Upper lobe of left lung (tissue), 6 donors: ENCODE data around the gene SMCO4. TPM values are rescaled to one million over a fixed set of nuclear protein-coding genes. Genes with fewer than 3 reads are reported as not detected.

Experiments
- ATAC-seq, 2 donors: fragments of 200-7000 bp; cut with Tn5 transposase; one replicate each; pipeline ENCODE4 v1.9.1; 2022; ENCODE audit warnings: mild to moderate bottlenecking in 2 of 2, moderate library complexity in 2 of 2; ENCODE audit not compliant: low FRiP score in 2 of 2
- DNase-seq, 2 donors: peaks; one replicate each; pipeline ENCODE4 v3.0.0-alpha.2; 2019 to 2020
- H3K27ac ChIP-seq, 4 donors: fragments of 200-600 bp; sonication (generic); one replicate each; pipeline ENCODE4 v1.5.1; 2016 to 2019
- H3K27me3 ChIP-seq, 4 donors: fragments of 200-600 bp; sonication (generic); one replicate each; pipeline ENCODE4 v1.5.1; 2017 to 2019
- H3K36me3 ChIP-seq, 4 donors: fragments of 200-600 bp; sonication (generic); one replicate each; pipeline ENCODE4 v1.5.1; 2016 to 2019
- H3K4me1 ChIP-seq, 4 donors: fragments of 200-600 bp; sonication (generic); one replicate each; pipeline ENCODE4 v1.5.1; 2018 to 2019
- H3K4me3 ChIP-seq, 4 donors: fragments of 200-600 bp; sonication (generic); one replicate each; pipeline ENCODE4 v1.5.1; 2017 to 2019; ENCODE audit warnings: mild to moderate bottlenecking in 2 of 4, moderate library complexity in 1 of 4
- H3K9me3 ChIP-seq, 4 donors: fragments of 200-600 bp; sonication (generic); one replicate each; pipeline ENCODE4 v1.5.1; 2018 to 2019
- EP300 ChIP-seq, 4 donors: sonication (generic); formaldehyde crosslinking; IDR thresholded peaks; one replicate each; pipeline ENCODE4 v1.5.1; 2017; ENCODE audit warnings: antibody characterized with exemption in 4 of 4, control low read depth in 2 of 4
- POLR2A ChIP-seq, 4 donors: fragments of 450-650 bp; IDR thresholded peaks; one replicate each; pipeline ENCODE4 v1.5.1; 2016 to 2017; ENCODE audit warnings: antibody characterized with exemption in 4 of 4, mild to moderate bottlenecking in 2 of 4
- POLR2AphosphoS5 ChIP-seq, 2 donors: sonication (generic); formaldehyde crosslinking; IDR thresholded peaks; one replicate each; pipeline ENCODE4 v1.5.1; 2017; ENCODE audit warnings: antibody characterized with exemption in 2 of 2
- WGBS, 2 donors: methylation state at CpG; one replicate each; pipeline ENCODE4 v1.1.5; 2017 to 2018; 5-methylcytosine and 5-hydroxymethylcytosine counted together
- total RNA-seq, 6 donors: library from RNA; depleted of rRNA in 4 of 6; stranded (reverse); fragments of >200 nt in 4 of 6; gene quantifications; one replicate each; pipeline versions ENCODE4 v1.1.0 to v1.2.1, GENCODE V29; 2016 to 2021
- TF ChIP-seq, protein P1 (sequence below), 6 experiments: fragments of 450-650 bp in 4 of 6; fragments of 200-600 bp in 2 of 6; sonication (generic) in 2 of 6; IDR thresholded peaks; one replicate each; pipeline ENCODE4 v1.5.1; 2016 to 2019; ENCODE audit warnings: antibody characterized with exemption in 6 of 6
- donor health status: DM: no; HTN: no; CAD: no; lungs with moderate emphysema.
- donor health status: DM: no; HTN: yes; CAD: no; lungs with severe emphysema.

The SMCO4 gene
- total RNA-seq, 6 donors from 2014 or later: 13.6 to 62.4 (median 42.1) TPM

DNA sequence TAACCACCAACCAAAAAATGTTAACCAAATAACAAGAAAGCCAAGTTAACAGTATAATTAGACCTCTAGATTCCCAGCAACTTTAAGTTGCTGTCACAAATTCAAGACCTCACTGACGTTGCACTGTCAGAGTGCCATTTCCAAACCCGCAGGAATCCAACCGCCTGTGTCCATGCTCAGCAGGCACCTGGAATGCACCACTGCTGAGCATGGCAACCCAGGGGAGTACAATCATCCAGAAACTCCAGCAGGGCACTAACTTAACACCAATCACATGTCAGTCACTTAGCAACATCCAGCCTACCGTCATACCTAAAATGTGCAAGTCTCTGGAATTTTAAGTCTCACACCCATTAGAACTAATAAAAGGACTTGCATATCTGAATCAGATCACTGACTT, 48.8 kb downstream of the SMCO4 start:
- H3K9me3 ChIP-seq: no peaks in the 10 kb centered on the region
- no peaks in the 10 kb centered on the region for H3K27me3 ChIP-seq
- no peaks in the 10 kb centered on the region for H3K4me1 ChIP-seq
- no peak for TF ChIP-seq EP300 (IDR thresholded peaks at IDR 0.05)
- no peak for TF ChIP-seq POLR2AphosphoS5 (IDR thresholded peaks at IDR 0.05)
- TF ChIP-seq, protein P1, sequence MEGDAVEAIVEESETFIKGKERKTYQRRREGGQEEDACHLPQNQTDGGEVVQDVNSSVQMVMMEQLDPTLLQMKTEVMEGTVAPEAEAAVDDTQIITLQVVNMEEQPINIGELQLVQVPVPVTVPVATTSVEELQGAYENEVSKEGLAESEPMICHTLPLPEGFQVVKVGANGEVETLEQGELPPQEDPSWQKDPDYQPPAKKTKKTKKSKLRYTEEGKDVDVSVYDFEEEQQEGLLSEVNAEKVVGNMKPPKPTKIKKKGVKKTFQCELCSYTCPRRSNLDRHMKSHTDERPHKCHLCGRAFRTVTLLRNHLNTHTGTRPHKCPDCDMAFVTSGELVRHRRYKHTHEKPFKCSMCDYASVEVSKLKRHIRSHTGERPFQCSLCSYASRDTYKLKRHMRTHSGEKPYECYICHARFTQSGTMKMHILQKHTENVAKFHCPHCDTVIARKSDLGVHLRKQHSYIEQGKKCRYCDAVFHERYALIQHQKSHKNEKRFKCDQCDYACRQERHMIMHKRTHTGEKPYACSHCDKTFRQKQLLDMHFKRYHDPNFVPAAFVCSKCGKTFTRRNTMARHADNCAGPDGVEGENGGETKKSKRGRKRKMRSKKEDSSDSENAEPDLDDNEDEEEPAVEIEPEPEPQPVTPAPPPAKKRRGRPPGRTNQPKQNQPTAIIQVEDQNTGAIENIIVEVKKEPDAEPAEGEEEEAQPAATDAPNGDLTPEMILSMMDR (IDR thresholded peaks at IDR 0.05): no peak
- TF ChIP-seq POLR2A (IDR thresholded peaks at IDR 0.05): no peak
- ATAC-seq (no peak), DNase-seq (no peak)
- H3K27ac ChIP-seq: no peak overlapping the region
- WGBS, 2 donors: 80 to 95% methylated on average over 2 to 4 of the region's 4 CpGs
- peaks cover 0 to 5% (median 0%) of the 10 kb centered on the region in 4 donors for H3K36me3 ChIP-seq
- H3K4me3 ChIP-seq: no peak overlapping the region

- Histone ChIP-seq H3K27me3 (no peaks in the 10 kb centered on the region), H3K36me3 (peaks cover 0 to 8% (median 0%) of the 10 kb centered on the region in 4 donors), H3K4me1 (no peaks in the 10 kb centered on the region), H3K27ac (no peak overlapping the region), H3K4me3 (no peak overlapping the region), H3K9me3 (no peaks in the 10 kb centered on the region)
- no peak for ATAC-seq
- TF ChIP-seq EP300 (IDR thresholded peaks at IDR 0.05) (no peak), POLR2AphosphoS5 (IDR thresholded peaks at IDR 0.05) (no peak), POLR2A (IDR thresholded peaks at IDR 0.05) (no peak)
- TF ChIP-seq, protein P1 (IDR thresholded peaks at IDR 0.05): no peak
- DNase-seq: no peak
- WGBS, 2 donors: 87 to 88% methylated on average over 8 of the region's 8 CpGs
These were observed 49.8 kb downstream of the SMCO4 start for GRCh38 chr11:93493252-93493897.

- peaks cover 0 to 8% (median 0%) of the 10 kb centered on the region in 4 donors for H3K36me3 ChIP-seq
- no peaks in the 10 kb centered on the region for H3K4me1 ChIP-seq
- TF ChIP-seq POLR2A (IDR thresholded peaks at IDR 0.05) (no peak), EP300 (IDR thresholded peaks at IDR 0.05) (no peak), POLR2AphosphoS5 (IDR thresholded peaks at IDR 0.05) (no peak)
- TF ChIP-seq, protein P1 (IDR thresholded peaks at IDR 0.05): no peak
- DNase-seq (no peak), ATAC-seq (no peak)
- 88 to 90% methylated on average over 8 of the region's 8 CpGs for WGBS, 2 donors
- H3K27me3 ChIP-seq: no peaks in the 10 kb centered on the region
- no peaks in the 10 kb centered on the region for H3K9me3 ChIP-seq
- no peak overlapping the region for H3K4me3 ChIP-seq
- H3K27ac ChIP-seq: no peak overlapping the region
These were observed 50.5 kb downstream of the SMCO4 start for GRCh38 chr11:93492464-93493251.

DNA sequence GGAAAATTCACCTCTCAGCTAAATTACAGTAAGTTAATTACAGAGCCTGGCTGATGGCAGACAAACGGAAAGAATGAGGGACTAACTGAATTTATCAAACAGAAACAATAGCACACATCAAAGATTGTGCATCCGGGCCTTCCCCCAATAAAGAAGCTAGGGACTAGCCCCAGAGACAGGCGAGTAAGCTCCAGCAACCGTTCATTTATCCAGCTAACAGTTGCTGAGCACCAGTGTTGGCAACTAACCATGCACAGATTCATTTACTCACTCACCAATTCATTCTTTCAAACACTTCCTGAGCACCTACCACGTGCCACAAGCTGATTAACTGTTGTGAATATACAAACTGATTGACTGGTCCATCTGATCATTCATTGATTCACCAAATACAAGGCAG, 51.2 kb downstream of the SMCO4 start:
- Histone ChIP-seq H3K4me1 (peaks cover 0 to 6% (median 0%) of the 10 kb centered on the region in 4 donors), H3K36me3 (peaks cover 0 to 8% (median 0%) of the 10 kb centered on the region in 4 donors), H3K27ac (no peak overlapping the region), H3K27me3 (no peaks in the 10 kb centered on the region), H3K9me3 (no peaks in the 10 kb centered on the region), H3K4me3 (no peak overlapping the region)
- TF ChIP-seq EP300 (IDR thresholded peaks at IDR 0.05) (no peak), POLR2A (IDR thresholded peaks at IDR 0.05) (no peak), POLR2AphosphoS5 (IDR thresholded peaks at IDR 0.05) (no peak)
- TF ChIP-seq, protein P1 (IDR thresholded peaks at IDR 0.05): no peak
- no peak for DNase-seq
- WGBS, 2 donors: 78 to 86% methylated on average over 5 of the region's 5 CpGs
- no peak for ATAC-seq
